HG02642 (cell line): Measurements from ENCODE around the gene FBXL13.
"Not testable (repeated sequence)": the region's sequence is repeated elsewhere in the genome, so short reads cannot be mapped to it uniquely, and the experiment has no call there.

Source experiments
- ATAC-seq: cut with Tn5 transposase; IDR thresholded peaks from one replicate; pipeline ENCODE4 v1.9.1; 2021; ENCODE audit warnings: mild to moderate bottlenecking; ENCODE audit not compliant: unreplicated experiment, poor library complexity

FBXL13 gene

DNA sequence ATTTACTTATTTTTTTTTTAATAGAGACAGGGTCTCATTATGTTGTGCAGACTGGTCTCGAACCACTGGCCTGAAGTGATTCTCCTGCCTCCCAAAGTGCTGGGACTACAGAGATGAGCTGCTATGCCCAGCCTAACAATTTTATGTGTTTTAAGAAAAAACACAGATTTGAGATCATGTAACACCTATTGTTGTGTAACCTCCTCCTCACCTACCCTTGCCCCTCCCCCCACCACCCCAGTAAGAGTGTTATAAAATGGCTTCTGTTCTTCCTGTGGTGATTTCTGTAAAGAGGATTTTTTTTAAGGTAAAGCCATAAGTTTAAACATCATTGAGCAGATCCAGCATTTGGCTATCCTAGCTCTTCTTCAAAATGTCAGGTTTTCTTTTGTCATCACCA is 7.9 kb upstream of the FBXL13 start:
- ATAC-seq, result no peak

DNA sequence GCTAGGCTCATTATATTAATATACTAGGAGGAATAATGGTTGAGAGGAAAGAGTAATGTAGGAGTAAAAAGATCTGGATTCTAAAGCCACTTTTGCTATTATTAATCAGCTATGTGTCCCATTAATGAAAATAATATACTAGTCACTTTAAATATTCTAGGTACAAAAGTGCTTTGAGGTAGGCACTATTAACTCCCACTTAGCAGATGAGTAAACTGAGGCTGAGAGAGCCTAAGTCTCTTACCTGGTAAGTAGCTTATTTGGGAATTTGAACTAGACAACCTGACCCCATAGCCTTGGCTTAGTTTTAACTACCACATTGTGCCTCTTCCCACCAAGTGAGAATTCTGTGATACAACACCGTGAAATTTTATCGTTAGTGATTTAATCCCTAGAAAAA is 6.3 kb upstream of the FBXL13 start:
- ATAC-seq, result no peak

GRCh38 chr7:103079836-103080235 is 5.2 kb upstream of the FBXL13 start:
- ATAC-seq, result no peak

GRCh38 chr7:103078226-103078625 is 3.6 kb upstream of the FBXL13 start:
- not testable (repeated sequence) for ATAC-seq

- ATAC-seq, result no peak
Observed at GRCh38 chr7:103077318-103077717, 2.7 kb upstream of the FBXL13 start.

DNA sequence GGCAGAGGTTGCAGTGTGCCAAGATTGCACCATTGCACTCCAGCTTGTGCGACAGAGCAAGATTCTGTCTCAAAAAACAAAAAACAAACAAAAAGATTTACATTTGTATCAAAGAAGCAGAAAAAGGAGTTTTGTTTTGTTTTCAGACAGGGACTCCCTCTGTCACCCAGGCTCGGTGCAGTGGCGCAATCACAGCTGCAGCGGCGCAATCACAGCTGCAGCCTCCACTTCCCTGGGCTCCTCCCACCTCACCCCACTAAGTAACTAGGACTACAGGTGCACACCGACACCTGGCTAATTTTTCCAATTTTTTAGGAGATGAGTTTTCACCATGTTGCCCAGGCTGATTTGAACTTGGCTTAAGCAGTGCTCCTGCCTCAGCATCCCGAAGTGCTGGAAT is 2.2 kb upstream of the FBXL13 start:
- ATAC-seq, result no peak

DNA sequence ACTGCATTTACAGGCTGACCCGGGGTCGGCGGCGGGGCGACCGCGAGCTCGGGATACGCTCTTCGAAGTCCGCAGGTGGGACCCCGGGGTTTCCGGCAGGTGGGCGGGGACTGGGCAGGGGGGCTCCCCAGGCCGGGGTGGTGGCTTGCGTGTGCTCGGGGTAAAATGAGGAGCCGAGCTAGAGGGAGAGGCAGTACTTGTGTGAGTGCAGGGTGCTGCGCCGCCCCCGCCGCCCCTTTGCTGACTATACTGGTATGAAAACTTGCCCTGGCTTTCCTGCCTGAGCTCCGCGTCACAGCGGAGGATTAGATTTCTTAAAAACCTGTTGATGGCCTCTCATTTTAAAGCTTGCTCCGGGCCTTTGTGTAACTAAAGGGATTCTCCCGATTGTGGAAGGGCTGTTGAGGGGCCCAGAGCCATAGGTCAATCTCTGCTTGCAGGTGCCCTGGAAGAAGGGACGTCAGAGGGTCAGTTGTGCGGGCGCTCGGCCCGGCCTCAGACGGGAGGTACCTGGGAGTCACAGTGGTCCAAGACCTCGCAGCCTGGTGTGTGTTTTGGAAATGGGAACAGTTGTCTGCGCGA is 832 bp upstream of the FBXL13 start:
- peak; percentile 55 for ATAC-seq

DNA sequence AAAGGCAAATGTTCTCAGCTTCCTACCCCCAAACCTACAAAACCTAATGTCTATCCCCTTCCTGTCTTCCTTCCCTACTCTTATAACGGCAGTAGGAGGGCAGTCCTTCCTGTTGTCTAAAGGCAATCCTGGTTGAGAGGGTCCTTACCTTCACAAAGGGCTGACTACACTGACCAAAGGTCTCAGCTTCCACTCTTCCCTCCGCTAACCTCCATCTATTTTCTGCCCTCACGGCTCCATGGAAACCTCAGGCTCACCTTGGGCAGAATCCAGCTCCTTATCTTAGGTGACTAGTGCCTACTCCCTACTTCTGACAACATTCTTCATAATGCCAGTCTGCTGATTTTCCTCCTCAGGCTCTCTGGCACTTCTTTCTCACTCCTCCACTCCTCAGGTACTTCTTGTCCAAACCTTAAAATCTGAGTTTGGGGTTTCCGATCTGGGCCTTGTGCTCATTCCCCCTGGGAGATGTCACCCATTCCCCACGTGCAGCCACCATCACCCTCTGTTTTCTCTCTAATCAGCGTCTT is 542 bp downstream of the FBXL13 start:
- no peak for ATAC-seq

- ATAC-seq, result no peak
Observed at GRCh38 chr7:103071000-103071399, 3.6 kb downstream of the FBXL13 start.

GRCh38 chr7:103068414-103069403 is 5.9 kb downstream of the FBXL13 start:
- ATAC-seq, result no peak

DNA sequence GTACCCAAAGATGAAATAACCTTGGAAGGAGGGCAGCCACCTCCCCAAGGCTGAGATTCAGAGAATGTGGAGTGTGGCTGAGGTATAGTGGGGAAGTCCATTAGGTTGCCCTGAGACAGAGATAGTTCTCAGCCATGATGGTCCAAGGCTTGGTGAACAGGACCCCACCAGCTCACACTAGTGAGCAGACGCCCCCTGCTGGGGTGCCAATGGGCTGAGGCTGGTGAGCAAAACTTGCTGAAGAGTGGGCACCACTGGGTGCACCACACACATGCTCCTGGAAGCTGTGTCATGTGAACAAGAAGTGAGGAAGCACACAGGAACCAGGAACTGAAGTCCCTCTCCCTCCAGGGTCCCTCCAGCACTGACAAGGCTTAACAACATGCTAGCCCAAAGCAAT is 8.9 kb downstream of the FBXL13 start:
- ATAC-seq, result peak; percentile 71

GRCh38 chr7:103063895-103064294 is 10.7 kb downstream of the FBXL13 start:
- no peak for ATAC-seq

DNA sequence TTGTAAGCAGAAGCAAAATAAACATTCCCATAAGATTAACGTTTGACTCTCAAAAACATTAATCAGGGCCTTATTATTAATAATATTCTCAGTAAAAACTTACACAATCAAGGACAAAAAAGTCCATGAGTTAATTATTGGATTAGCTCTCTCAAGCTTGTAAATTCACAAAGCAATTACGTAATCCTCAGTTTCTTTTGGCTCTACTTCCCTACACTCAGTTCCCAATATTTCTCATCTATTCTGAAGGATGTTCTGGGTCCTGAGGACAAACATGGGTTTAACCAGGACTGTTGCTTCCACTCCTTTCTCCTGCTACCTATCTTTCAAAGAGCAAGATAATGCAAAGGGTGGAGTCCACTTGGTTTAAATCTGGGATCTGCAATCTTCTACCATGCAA is 15.1 kb downstream of the FBXL13 start:
- no peak for ATAC-seq

DNA sequence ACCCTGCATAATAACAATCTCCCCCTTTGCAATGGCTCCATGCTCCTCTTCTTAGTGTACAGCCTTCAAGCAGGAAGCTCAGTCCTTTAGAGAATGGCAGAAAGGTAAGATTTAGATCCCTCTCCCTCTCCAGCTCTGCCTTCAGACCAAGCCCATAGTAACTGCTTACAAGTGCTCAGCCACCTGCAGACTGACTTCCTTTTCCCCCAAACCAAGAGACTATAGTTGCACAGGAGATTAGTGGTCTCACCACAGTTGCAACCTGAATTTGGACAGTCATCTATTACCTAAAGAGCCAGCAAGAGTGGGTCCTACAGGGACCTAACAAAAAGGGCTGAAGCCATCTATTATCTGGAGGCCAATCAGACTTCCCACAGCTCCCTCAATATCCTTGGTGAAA is 16.5 kb downstream of the FBXL13 start:
- ATAC-seq, result no peak

GRCh38 chr7:103056006-103056405 is 18.6 kb downstream of the FBXL13 start:
- ATAC-seq, result not testable (repeated sequence)

GRCh38 chr7:103051519-103051918 is 23.1 kb downstream of the FBXL13 start:
- no peak for ATAC-seq

- no peak for ATAC-seq
Observed at GRCh38 chr7:103048833-103049232, 25.8 kb downstream of the FBXL13 start.

- not testable (repeated sequence) for ATAC-seq
Observed at GRCh38 chr7:103041815-103042214, 32.8 kb downstream of the FBXL13 start.

DNA sequence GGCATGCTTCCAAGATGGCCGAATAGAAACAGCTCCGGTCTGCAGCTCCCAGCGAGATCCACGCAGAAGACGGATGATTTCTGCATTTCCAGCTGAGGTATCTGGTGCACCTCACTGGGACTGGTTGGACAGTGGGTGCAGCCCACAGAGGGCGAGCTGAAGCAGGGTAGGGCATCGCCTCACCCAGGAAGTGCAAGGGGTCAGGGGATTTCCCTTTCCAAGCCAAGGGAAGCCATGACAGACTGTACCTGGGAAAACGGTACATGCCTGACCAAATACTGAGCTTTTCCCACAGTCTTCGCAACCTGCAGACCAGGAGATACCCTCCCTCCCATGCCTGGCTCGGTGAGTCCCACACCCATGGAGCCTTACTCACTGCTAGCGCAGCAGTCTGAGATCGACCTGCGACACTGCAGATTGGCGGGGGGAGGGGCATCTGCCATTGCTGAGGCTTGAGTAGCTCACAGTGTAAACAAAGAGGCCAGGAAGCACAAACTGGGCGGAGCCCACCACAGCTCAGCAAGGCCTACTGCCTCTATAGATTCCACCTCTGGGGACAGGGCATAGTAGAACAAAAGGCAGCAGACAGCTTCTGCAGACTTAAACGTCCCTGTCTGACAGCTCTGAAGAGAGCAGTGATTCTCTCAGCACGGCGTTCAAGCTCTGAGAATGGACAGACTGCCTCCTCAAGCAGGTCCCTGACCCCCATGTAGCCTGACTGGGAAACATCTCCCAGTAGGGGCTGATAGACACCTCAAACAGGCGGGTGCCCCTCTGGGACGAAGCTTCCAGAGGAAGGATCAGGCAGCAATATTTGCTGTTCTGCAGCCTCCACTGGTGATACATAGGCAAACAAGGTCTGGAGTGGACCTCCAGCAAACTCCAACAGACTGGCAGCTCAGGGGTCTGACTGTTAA is 36.5 kb downstream of the FBXL13 start:
- ATAC-seq, result not testable (repeated sequence)

GRCh38 chr7:103037476-103037822 is 37.1 kb downstream of the FBXL13 start:
- ATAC-seq, result no peak
